ENCODE measurements around the gene CNR2.
"Not testable (repeated sequence)": the region's sequence is repeated elsewhere in the genome, so short reads cannot be mapped to it uniquely, and the experiment has no call there.

Gene CNR2

DNA sequence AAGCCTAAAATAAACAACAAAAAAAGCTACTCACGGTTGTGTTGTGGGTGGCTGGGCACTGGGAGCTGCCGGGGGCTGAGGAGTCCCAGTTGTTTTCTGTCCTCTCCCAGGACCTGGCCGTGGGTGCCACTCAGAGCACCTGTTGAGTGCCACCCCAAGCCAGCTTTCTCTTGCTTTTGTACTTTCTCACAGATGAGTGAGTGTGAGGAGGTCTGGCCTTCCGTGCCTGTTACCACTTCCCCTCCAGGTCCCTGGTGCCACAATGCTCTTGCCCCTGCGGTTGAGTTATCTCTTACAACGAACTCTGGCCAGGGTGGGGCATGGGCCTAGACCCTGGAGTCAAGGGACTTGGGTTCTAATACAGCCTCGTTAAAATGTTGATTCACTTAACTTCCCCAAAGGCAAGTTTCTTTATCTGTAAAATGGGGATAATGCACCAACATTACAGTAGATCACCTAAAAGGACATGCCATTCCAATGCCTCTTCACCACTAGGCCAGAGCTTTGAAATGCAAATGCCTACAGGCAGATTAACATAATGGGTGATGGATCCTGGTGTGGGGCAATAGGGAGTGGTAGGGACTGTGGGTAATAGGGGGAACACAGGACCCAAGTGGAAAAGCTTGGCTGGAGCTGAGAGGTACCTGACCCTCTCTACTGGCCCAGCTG lies at the start of gene CNR2:
Gene CNR2, minus strand, starts transcription at position 151 of the 669 bp plus-strand sequence. CDS start 37,745 bp downstream, outside the sequence.
- no peak for DNase-seq (ENCODE audit: low read depth)

DNA sequence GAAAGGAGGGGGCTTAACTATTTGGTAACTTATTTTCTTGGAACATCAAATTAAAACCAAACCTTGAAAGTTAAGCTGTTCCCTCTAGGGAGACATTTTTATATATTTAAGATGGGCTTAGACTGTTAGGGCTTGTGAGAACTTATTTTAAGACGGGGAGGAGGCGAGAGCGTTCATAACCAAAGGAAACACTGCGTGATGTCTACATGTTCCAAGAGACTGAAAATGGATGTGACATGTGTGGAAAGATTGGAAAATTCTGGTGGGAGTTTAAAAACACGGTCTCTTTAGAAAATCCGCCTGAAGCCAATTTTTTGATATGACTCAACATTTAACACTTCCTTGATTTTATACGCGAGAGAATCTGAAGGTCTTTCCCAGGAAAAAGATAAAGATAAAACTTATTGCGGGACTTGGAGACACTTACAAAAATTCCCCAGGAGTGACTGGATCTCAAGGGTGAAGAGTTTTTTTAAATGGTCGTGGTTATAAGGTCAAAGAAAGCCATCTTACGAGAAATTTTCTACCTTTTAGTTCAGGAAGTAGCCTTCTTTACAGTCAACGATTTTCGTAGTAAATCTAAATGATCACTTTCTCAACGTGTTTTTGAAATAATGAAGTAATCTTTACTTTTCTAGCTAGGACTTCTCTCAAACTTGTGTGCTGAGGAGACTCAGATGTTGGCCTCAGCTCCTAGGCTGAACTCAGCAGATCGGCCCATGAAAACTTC lies 47.3 kb upstream of the CNR2 start:
- DNase-seq (ENCODE audit: low read depth) = no peak

DNA sequence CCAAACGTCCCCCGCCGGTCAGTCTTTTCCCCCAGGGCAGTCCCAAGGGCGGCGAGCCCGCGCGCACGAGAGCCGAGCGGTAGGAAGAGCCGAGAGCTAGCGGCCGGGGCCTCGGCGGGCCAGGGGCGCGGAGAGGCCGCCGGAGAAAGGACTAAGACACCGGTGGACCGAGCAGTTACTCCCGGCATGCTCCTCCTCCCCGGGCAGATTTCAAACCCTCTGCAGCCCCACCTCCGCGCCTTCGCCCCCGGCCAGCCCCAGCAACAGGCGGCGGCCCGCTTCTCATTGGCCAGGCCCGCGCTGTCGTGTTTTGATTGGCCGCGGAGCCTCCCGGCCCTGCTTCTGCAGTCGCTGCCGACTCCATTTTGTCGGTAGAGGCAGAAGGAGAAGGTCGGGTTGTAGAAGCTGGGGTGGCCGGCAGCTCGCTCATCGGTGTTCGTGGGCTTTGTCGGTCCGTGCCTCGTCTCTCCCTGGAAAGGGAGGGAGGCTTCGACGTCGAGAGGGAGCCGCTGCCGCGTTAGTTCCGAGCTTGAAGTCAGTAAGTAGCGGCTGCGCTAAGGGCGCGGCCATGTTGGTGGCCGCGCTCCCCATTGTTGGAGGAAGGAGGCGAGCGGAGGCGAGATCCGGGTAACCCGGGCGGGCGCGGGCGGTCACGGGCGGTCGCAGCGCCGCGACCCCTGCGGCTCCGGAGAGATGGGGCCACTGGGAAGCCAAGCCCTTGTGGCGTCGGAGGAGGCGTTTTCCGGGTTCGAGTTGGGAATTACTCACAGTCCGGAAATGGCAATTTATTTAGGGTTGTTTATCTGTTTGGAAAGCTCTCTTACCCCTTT lies 46.5 kb upstream of the CNR2 start, which contains the start of gene PNRC2:
Gene PNRC2, plus strand, starts transcription at position 368 of the 830 bp plus-strand sequence. CDS start 1,630 bp downstream, outside the sequence.
- peak; percentile 72 for DNase-seq (ENCODE audit: low read depth)

DNA sequence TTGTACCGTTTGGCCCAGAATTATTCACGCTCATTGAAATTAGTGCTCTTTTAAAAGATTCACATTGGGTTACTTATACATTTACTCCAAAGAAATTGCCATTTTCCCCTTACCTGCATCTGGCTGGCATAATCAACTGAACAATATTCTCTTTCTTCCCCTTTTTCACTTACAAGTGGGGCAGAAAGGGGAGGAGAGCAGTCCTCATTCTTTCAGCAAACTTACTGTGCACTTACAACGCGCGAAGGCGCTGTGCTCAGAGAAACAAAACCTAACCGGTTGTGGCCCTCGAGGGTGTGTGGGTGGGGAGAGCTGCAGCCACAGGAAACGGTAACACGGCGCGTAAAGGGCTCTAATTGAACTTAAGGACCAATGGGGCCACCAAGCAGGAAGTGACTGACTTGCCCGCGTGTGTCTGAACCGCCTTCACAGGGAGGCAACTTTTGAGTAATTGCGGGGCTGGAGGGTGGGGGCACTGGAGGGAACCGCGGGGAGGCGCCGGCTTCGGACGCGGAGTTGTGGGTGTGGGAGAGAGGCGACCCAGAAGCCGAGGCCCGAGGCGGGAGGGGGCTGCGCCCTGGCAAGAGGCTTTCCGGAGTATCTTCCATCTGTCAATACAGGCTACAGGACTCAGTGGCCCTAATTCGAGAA lies 45.8 kb upstream of the CNR2 start:
- peak; percentile 86 for DNase-seq (ENCODE audit: low read depth)

DNA sequence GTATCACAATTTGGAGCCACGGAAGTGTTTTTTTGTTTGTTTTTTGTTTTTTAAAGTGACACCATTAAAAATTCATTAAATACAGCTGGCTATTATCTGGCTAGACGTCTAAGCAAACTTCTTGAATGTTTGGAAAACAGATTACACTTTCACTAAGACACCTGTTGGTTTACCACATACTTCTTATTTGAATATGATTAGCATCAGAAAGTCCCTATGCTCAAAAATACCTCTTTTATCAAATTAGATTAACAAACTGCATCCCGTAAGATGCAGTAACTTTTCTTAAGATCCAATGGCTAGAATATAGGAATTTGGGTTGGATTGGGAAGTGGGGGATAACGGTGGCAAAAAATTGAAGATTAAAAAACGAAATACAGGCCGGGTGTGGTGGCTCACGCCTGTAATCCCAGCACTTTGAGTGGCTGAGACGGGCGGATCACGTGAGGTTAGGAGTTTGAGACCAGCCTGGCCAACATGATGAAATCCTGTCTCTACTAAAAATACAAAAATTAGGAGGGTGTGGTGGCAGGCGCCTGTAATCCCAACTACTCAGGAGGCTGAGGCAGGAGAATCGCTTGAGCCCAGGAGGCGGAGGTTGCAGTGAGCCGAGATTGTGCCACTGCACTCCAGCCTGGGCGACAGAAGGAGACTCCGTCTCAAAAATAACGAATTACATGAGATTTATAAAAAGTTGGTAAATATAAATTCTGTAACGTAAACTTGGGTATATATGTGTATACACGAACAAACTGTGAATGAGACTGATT lies 45.1 kb upstream of the CNR2 start:
- DNase-seq (ENCODE audit: low read depth) = not testable (repeated sequence)

DNA sequence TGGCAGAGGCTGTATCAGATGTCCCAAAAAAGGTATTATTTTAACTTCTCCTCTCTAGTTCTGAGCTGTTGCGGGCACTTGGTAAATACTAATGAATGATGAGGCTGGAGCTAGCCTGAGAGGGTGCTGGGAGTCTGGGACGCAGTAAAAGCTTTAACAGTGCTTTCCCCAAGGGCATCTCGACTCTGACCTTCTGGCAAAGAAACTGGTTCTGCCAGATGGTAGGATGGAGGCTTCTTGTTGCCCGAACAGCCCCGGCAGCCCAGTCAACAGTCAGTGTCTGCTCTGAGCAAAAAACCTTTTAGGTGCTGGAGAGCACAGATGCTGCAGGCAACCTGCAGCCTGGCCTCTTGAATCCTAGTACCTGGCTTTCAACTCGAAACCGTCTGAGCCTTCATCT lies 43.9 kb upstream of the CNR2 start:
- no peak for DNase-seq (ENCODE audit: low read depth)

DNA sequence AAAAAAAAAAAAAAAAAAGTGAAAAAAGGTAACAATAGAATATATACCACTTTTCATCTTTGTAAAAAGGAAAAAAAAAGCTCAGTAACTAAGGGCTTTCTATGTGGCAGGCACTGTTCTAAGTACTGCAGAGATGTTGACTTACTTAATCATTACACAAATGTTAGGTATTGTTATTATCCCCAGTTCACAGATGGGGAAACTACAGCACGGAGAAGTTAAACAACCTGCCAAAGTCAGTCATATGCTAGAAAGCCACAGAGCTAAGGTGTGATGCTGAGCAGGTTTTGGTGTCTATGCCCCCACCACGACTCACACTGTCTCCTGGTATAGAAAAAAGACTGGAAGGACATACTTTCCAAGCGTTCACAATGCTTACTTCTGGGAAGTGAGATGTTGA lies 39.9 kb upstream of the CNR2 start:
- DNase-seq (ENCODE audit: low read depth) = no peak

DNA sequence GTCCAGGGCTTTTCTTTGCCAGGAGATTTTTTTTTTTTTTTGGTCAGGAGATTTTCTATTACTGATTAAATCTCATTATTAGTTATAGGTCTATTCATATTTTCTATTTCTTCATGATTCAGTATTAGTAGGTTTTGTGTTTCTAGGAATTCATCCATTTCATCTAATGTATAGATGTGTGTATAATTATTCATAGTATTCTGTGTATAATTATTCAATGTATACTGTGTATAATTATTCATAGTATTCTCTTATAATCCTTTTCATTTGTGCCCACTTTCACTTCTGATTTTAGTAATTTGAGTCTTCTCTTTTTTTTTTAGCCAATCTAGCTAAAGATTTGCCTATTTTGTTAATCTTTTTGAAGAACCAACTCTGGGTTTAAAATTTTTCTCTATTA lies 34.2 kb upstream of the CNR2 start:
- DNase-seq (ENCODE audit: low read depth) = no peak

DNA sequence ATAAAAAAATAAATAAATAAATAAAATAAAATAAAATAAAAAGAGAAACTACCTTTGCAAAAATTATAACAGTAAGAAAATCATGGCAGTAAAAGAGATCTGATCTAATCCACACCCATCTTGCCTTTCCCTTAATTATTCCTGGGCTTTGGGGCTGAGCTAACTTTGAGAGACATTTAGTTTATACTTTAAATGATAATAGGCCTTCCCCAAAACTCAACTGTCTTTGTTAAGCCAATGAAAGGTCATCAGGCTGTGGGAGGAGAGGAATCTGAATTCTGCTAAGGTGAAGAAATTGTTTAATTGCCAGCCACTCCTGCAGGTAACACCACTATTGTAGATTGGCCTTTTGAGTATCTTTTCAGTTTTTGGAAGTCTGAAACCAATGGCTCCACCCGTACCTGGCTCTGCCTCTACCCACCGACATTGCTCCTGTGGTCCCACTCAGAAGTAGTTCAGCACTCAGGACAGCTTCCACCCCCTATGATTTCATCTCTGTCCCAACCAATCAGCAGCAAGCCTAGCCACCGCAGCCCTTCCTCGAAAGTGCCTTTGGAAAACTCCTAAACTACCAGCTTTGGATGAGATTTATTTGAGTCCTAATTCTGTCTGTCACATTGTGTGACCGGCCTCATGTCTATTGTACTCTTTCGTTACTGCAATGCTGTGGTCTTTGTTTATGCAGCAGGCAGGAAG lies 23.5 kb upstream of the CNR2 start:
- DNase-seq (ENCODE audit: low read depth) = no peak

DNA sequence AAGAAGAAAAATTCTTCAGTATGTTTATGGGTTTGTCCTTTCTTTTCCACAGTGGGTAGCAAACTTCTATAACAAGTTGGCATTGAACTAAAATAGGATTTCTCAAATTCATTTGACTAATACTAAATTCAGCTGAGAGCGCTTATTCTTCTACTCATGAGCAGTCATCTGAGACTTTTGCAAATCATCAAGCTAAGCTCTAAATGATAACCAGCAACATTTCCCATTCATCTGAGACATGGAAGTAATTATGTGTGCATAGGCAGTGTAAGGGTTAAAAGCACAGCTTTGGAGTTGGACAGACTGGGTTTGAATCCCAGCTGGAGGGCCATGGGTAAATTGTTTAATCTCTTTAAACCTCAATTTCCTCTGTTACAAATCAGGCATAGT lies 18.3 kb upstream of the CNR2 start:
- DNase-seq (ENCODE audit: low read depth) = no peak

DNA sequence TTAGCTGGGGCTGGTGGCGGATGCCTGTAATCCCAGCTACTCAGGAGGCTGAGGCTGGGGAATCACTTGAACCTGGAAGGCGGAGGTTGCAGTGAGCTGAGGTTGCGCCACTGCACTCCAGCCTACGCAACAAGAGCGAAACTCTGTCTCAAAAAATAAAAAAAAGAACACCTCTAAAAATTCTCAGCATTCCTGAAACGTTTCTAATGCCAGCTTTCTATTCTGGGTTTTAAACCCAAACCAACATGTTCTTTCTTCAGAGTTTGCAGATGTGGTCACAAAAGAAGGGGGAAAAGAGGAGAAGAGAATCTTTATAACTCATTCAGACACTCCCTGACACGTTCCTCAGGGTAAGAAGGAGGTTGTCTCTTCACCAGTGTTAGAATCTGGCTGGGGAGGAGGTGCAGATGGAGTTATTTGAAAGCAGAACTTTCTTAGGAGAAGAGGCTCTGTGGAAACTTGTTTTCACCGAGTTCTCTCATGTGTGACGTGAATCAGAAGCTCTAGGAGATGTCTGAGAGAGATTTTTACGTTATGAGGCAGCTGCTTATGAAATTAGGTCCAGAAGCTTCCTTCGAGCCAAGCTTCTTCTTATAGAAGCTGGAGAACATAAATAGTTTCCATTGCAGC lies 17.8 kb upstream of the CNR2 start:
- DNase-seq (ENCODE audit: low read depth) = no peak

DNA sequence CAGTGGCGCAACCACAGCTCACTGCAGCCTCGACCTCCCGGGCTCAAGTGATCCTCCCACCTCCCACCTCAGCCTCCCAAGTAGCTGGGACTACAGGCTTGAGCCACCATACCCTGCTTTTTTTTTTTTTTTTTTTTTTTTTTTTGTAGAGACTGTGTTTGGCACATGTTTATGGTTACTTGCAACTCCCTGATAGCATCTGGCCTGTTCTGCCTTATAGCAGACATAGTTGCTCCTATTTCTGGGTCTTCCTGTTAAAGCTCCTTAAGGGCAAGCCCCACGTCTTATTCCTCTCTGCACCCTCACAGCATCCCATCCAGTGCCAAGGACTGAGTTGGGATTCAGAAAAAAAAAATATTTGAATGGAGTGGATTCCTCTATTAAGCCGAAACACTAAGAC lies 17.1 kb upstream of the CNR2 start:
- DNase-seq (ENCODE audit: low read depth) = no peak

DNA sequence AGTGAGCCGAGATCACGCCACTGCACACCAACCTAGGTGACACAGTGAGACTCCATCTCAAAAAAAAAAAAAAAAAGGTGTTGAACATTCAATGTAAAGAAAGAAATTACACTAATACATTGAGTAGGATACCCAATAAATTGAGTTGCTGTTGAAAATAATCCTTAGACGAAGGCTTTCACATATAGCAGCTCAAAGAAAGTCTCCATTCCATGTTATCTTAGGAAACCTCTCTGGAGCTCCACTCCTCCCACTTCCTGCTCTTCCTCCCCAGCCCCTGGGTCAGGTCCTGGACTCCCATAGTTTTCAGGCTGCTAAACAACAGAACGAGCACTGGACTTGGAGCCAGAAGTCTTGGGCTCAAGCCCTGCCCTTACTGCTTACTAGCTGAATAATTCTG lies 15.6 kb upstream of the CNR2 start:
- no peak for DNase-seq (ENCODE audit: low read depth)

DNA sequence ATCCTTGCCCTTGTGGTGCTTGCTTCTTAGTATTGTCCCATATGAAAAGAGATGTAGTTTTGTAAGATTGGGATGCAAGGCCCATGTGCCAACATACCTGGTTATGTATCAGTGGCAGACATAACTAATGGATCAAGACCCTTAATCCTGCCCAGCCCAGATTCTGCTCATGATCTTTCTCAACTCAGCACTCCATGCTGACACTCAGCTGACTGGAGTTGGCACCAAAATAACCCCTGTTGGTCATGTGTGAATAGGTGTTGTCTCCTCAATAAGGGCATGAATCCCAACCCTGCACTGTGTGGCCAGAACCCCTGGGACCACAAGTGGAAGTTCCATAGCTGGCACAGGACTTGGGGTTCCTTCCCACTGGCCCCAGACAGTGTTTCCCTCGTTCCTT lies 13.9 kb upstream of the CNR2 start:
- no peak for DNase-seq (ENCODE audit: low read depth)

DNA sequence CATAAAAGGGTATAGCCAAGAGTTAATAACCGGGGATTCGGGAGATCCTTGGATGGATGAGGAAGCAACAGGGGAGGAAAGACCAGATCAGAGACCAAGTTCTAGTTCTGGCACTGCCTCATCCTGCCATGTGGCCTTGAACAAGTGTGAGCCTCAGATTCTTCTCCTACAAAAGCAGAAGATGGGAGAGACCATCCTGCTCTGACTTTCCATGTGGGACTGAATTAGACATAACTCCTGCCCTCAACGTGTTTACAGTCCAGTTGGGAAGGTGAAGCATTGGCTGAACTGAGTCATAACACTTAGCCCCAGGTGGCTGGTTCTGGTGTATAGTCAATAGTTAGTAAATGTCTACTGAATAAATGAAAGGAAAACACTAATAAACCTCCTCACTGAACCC lies 12.1 kb upstream of the CNR2 start:
- DNase-seq (ENCODE audit: low read depth) = no peak

DNA sequence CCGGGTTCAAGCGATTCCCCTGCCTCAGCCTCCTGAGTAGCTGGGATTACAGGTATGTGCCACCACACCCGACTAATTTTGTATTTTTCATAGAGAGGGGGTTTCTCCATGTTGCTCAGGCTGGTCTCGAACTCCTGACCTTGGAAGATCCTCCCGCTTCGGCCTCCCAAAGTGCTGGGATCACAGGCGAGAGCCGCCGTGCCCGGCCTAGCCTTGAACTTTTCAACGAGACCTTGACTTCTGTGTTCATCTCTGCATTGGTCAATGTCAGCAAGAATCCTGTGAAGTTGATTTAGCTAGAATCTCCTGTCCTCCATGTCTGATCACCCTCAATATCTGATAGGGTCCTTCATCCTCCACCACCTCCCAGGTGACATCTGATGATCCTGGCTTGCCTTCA lies 11.4 kb upstream of the CNR2 start:
- no peak for DNase-seq (ENCODE audit: low read depth)

DNA sequence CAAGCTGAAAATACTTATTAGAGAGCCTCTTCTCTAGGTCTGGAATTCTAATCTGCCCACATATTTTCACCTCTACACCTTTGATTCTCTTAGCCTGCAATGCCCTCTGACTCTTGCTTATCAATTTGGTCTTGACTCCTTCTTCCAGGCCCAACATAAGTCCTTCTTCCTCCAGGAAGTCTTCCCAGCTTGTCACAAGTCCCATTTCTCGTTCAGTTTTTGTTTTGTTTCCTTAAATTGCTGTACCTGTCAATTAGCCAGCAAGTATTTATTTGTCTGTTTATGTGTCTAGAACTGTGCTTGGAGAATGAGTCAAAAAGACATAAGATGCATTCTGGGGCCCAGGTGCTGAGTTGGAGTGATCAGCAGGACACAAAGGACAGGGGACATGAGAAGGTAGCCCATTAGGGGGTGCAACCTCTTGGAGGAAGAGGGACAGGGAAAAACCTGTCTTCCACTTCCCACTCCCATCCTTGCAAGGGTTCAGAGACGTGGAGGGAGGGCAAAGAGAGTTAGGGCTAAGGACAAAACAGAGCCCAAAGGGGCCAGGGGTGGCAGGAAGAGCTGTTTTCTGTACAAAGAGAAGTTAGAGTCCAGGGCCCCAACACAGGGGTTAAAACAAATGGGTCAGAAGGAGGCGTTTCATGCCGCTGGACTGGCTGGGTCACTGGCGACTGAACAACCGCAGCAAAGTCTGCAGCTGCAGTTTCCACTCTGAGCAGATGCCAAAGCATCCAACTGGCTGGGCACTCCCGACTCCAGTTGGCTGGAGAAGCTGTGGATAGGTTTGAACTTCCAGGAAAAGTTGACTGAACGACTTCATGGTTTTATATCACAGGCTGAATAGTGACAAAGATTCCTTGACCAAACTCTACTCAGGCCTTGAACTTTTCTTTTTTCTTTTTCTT lies 10.7 kb upstream of the CNR2 start:
- DNase-seq (ENCODE audit: low read depth) = no peak

DNA sequence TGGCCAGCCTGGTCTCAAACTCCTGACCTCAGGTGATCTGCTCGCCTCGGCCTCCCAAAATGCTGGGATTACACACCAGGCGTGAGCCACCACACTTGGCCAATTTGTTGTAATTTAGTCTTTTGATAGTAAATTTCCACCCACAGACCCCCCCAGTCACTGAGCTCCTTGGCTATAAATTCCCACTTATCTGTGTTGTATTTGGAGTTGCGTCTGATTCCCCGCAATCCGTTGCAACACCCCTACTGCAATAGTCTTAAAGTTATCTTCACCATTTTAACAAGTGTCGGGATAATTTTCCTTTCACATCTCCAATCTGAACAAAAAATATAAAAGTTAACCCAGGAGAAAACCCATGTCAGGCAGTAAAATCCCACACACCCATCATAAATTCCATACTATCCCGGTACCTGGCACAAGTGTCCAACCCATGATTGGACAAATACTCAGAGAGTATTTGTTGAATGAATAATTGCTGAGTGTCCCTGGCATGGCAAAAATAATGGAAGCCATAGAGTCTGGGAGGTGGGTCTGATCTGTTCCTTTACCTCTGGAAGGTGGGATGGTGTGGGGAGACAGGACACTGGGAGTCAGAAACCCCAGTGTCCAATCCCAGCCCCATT lies 9.3 kb upstream of the CNR2 start:
- DNase-seq (ENCODE audit: low read depth) = no peak

Measured in HS-5 (cell line).